ENCODE data around the gene ITIH4.

Gene ITIH4

GRCh38 chr3:52835766-52836470 is 5.4 kb upstream of the ITIH4 start:
- no peak overlapping the region for H3K27ac ChIP-seq
- no peak for DNase-seq (ENCODE audit: low read depth, low spot score)

- no peak within 1 kb of the TSS for H3K27ac ChIP-seq
- no peak for DNase-seq (ENCODE audit: low read depth, low spot score)
These were observed 4.5 kb upstream of the ITIH4 start, which contains the start of gene MUSTN1 for GRCh38 chr3:52834871-52835501. Gene MUSTN1, minus strand, starts transcription at chr3:52835019. Its CDS starts 71 bp downstream, at chr3:52834948.

GRCh38 chr3:52833202-52833601 is 2.7 kb upstream of the ITIH4 start:
- H3K27ac ChIP-seq: no peak overlapping the region
- DNase-seq (ENCODE audit: low read depth, low spot score): no peak

DNA sequence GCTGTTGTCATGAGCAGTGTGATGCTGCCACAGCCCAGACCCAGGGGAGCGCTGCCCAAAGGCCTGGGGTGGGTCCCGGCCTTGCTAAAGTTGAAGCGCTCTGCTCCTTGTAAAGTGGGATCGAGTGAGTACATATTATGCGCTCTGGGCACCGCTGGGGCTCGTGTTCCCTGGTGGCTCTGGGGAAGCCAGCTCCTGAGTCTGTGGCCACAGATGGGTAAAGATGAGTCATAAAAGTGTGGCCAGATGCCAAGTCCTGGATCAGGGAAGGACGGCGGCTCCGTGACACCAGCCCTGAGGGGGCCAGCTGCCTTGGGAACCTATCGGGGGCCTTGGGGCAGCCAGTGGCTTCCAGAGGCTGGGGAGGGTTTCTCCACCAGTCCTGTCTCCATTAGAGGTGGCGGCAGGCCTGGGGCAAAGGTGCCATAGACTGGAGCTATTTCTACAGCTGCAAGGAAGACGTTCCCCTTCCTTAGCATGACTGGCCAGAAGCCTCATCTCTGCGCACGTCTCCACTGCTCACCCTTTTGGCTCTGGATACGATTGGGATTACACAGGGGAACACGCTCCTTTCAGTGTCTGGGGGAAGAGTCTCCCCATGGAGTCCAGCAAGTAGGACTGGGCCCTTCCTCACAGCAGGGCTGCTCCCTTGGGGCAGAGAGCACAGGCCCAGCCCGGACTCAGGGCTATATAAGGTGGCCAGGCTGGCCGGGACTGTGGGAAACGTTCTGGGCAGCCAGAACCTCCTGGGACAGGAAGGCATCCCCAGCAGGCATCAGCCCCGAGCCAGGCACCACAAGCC is 1.2 kb upstream of the ITIH4 start:
- no peak overlapping the region for H3K27ac ChIP-seq
- DNase-seq (ENCODE audit: low read depth, low spot score): no peak

- no peak for DNase-seq (ENCODE audit: low read depth, low spot score)
- H3K27ac ChIP-seq: no peak overlapping the region
These were observed 487 bp downstream of the ITIH4 start for GRCh38 chr3:52829906-52830463.

DNA sequence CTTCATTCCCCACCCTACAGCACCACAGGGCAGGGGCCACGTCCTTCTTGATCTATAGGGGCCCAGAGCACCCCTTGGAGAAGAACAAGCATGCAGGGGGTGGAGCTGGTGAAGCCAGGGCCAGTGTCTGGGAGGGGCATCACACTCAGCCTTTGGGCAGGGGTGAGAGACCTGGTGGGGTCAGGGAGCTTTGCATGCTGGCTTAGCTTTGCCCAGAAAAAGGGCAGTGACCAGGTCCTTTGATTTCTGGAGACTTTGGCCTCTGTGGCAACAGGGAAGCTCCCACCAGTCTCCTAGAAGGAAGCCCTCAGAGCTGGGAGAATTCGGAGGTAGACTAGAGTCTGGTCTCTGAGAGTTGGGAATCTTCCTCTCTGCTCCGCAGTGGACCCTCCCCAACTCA is 990 bp downstream of the ITIH4 start:
- DNase-seq (ENCODE audit: low read depth, low spot score): no peak
- H3K27ac ChIP-seq: no peak overlapping the region

DNA sequence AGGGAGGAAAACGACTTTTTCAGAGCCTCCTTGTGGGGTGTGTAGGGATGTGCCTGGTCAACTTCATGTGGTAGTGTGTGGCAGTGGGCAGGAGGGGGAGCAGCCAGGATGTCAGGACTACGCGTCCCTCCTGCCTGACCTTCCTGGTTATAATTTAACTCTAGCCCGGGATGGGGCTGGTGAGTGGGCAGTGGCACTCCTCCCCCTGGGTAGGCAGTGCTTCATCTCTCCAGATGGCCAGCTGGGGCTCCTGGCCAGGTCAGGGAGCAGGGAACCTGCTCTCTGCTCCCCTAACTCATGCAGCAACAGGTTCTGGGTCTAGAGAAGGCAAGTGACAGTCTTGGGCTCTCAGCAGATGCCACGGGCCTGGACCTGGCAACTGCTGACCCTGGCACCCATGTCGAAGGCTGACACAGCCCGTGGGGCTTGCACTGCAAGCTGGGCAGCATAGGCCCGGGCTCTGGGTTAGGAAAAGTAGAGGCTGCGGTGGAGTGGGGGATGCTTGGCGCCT is 2.6 kb downstream of the ITIH4 start:
- DNase-seq (ENCODE audit: low read depth, low spot score): no peak
- H3K27ac ChIP-seq: no peak overlapping the region

GRCh38 chr3:52827441-52827840 is 3.0 kb downstream of the ITIH4 start:
- no peak overlapping the region for H3K27ac ChIP-seq
- DNase-seq (ENCODE audit: low read depth, low spot score): no peak

- no peak for DNase-seq (ENCODE audit: low read depth, low spot score)
- no peak overlapping the region for H3K27ac ChIP-seq
These were observed 6.4 kb downstream of the ITIH4 start for GRCh38 chr3:52824037-52824436.

DNA sequence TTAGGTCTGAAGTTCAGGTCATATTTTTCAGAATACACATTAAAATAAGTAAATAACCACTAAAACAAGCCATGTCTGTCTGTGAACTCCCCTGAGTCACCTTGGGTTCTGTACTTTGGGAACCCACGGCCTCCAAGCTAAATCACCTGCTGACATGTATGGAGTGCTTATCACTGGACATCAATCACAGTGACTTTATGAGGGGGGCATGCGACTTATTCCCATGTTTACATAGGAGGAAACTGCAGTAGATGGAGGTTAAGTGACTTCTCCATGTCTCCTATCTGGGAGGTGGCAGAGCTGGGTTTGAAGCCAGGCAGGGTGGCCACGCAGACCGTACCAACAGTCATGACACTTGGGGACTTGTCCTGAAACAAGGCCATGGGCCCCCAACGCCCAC is 8.1 kb downstream of the ITIH4 start:
- H3K27ac ChIP-seq: no peak overlapping the region
- no peak for DNase-seq (ENCODE audit: low read depth, low spot score)

- no peak overlapping the region for H3K27ac ChIP-seq
- no peak for DNase-seq (ENCODE audit: low read depth, low spot score)
These were observed 9.7 kb downstream of the ITIH4 start for GRCh38 chr3:52820736-52821135.

- H3K27ac ChIP-seq: no peak overlapping the region
- no peak for DNase-seq (ENCODE audit: low read depth, low spot score)
These were observed 10.5 kb downstream of the ITIH4 start for GRCh38 chr3:52819936-52820335.

GRCh38 chr3:52817860-52818259 is 12.6 kb downstream of the ITIH4 start:
- no peak overlapping the region for H3K27ac ChIP-seq
- no peak for DNase-seq (ENCODE audit: low read depth, low spot score)

DNA sequence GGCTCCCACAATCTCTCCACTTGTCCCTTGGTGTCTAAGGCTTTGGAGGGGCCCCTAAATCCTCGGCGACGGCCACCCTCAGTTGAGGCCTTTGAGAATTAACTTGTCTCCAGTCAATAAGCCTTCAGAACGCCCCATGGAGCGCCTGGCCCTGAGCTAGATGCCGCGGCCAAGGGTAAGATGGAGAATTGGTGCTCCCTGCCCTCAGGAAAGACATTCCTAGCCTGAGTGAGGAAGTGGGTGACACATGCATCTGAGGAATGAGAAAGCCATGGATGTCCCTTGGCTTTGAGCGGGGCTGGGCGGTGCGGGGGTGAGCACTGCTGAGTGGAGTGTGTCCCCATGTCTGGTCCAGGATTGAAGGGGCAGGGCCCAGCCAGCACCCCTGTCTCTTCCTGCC is 13.3 kb downstream of the ITIH4 start:
- DNase-seq (ENCODE audit: low read depth, low spot score): no peak
- H3K27ac ChIP-seq: no peak overlapping the region

- H3K27ac ChIP-seq: no peak overlapping the region
- DNase-seq (ENCODE audit: low read depth, low spot score): no peak
These were observed 13.8 kb downstream of the ITIH4 start for GRCh38 chr3:52816654-52817053.

- DNase-seq (ENCODE audit: low read depth, low spot score): no peak
- H3K27ac ChIP-seq: no peak overlapping the region
These were observed 14.3 kb downstream of the ITIH4 start for GRCh38 chr3:52816199-52816598.

DNA sequence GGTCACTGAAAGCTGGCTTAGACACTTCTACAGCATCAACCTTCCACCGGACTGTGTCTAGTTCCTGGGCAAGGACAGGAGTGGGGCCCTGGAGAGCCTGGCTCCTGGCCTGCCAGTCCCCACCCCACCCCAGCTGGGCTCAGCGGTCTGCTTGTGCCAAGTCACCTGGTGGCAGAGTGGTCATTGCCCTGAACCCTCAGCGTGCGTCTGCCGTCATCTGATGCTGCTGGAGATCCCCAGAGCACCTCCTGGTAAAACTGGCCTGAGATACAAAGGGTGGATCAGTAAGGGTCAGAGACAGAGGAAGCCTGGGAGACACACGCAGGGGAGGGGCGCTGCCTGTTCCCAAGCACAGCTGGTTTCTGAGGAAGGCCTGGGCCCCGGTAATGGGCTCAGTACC is 16.7 kb downstream of the ITIH4 start:
- no peak for DNase-seq (ENCODE audit: low read depth, low spot score)
- no peak overlapping the region for H3K27ac ChIP-seq

DNA sequence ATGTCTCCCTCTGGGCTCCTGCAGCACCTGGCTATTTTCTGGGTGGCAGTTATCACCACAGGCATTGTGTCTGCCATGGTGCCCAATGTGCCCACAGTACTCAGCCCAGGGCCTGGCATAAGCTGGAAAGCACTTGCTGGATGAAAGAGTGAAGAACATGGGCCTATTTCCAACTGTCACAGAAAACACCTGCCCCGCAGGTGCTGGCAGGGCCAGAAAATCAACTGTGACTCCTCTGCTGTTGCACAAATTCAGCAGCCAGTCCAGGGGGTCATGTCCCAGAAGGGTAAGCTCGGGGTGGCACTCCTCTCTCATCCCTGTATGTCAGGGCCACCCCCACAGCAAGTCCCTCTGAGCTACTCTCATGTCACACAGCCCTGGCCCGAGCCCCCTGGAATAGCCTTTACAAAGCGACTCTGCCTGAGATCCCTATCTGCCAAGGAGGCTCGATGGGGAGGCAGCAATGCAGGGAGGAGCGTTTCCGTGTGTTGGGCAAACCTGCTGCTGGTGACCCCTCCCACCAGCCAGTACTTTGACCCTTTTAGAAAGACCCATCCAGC is 18.9 kb downstream of the ITIH4 start:
- no peak overlapping the region for H3K27ac ChIP-seq
- DNase-seq (ENCODE audit: low read depth, low spot score): no peak

DNA sequence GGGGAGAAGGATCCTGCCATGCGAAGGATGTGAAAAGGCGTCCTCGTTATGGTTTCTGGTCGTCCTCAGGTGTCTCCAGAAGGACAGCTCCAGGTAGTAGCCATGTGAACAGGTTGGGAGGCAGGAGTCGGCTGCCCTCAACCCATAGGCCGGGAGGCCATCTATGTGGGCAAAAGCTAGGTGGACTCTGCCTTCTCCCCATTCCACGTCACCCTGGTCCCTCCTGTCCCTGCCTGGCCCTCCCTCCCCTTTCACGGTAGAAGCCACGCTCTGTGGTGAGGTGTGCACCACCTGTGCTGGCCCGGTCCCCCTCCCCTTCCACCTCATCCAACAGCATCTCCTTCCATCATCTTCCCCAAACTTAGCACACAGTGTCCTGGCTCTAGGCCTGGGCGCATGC is 19.5 kb downstream of the ITIH4 start:
- no peak overlapping the region for H3K27ac ChIP-seq
- DNase-seq (ENCODE audit: low read depth, low spot score): no peak

- DNase-seq (ENCODE audit: low read depth, low spot score): no peak
- no peak overlapping the region for H3K27ac ChIP-seq
These were observed 20.7 kb downstream of the ITIH4 start for GRCh38 chr3:52809662-52810377.
